Measurements from ENCODE around the gene RAB20.
"Not testable (repeated sequence)": the region's sequence is repeated elsewhere in the genome, so short reads cannot be mapped to it uniquely, and the experiment has no call there.

RAB20 gene

GRCh38 chr13:110554227-110554836 is 7.2 kb downstream of the RAB20 start:
- no peak for DNase-seq

GRCh38 chr13:110553417-110553816 is 8.1 kb downstream of the RAB20 start:
- no peak for DNase-seq

GRCh38 chr13:110552767-110553166 is 8.8 kb downstream of the RAB20 start:
- DNase-seq: no peak

- DNase-seq: no peak
These were observed 10.2 kb downstream of the RAB20 start for GRCh38 chr13:110551284-110551683.

- no peak for DNase-seq
These were observed 11.7 kb downstream of the RAB20 start for GRCh38 chr13:110549795-110550160.

GRCh38 chr13:110548891-110549794 is 12.4 kb downstream of the RAB20 start:
- DNase-seq: no peak

GRCh38 chr13:110546926-110547325 is 14.6 kb downstream of the RAB20 start:
- no peak for DNase-seq

GRCh38 chr13:110546378-110546777 is 15.1 kb downstream of the RAB20 start:
- DNase-seq: no peak

GRCh38 chr13:110542169-110542796 is 19.2 kb downstream of the RAB20 start:
- no peak for DNase-seq

GRCh38 chr13:110541526-110541920 is 20.0 kb downstream of the RAB20 start:
- DNase-seq: no peak

GRCh38 chr13:110540871-110541525 is 20.5 kb downstream of the RAB20 start:
- DNase-seq: no peak

- DNase-seq: no peak
These were observed 21.6 kb downstream of the RAB20 start for GRCh38 chr13:110539894-110540293.

- no peak for DNase-seq
These were observed 22.9 kb downstream of the RAB20 start for GRCh38 chr13:110538632-110539031.

- DNase-seq: no peak
These were observed 25.4 kb downstream of the RAB20 start for GRCh38 chr13:110536006-110536693.

GRCh38 chr13:110535526-110535925 is 26.0 kb downstream of the RAB20 start:
- no peak for DNase-seq

GRCh38 chr13:110533771-110534670 is 27.5 kb downstream of the RAB20 start:
- no peak for DNase-seq

GRCh38 chr13:110532258-110532657 is 29.3 kb downstream of the RAB20 start:
- not testable (repeated sequence) for DNase-seq

- DNase-seq: no peak
These were observed 29.8 kb downstream of the RAB20 start for GRCh38 chr13:110531671-110532083.

- DNase-seq: no peak
These were observed 30.4 kb downstream of the RAB20 start for GRCh38 chr13:110531100-110531499.

GRCh38 chr13:110529522-110530311 is 31.8 kb downstream of the RAB20 start:
- DNase-seq: no peak

GRCh38 chr13:110528911-110529310 is 32.6 kb downstream of the RAB20 start:
- DNase-seq: no peak
